Renal cortex interstitium (tissue), 11 donors: ENCODE data around the gene EPB42. TPM values are rescaled to one million over a fixed set of nuclear protein-coding genes. Genes with fewer than 3 reads are reported as not detected.

Source experiments
- DNase-seq, 11 donors: peaks; one replicate each; pipeline ENCODE4 v3.0.0-alpha.2; 2013; ENCODE audit warnings: low read depth in 9 of 11, low spot score in 4 of 11; ENCODE audit errors: extremely low read depth in 1 of 11
- polyA plus RNA-seq, 3 donors: library from polyadenylated mRNA; unstranded; fragments of 120-200 nt; gene quantifications; one replicate each; pipeline ENCODE4 v1.2.1, GENCODE V29; 2013; ENCODE audit not compliant: insufficient read length in 3 of 3

Gene EPB42
- polyA plus RNA-seq, 3 donors, result 1.1 to 2.6 (median 1.2) TPM

GRCh38 chr15:43165801-43166325, 55.0 kb downstream of the EPB42 start:
- no peak for DNase-seq

GRCh38 chr15:43153269-43153668, 67.5 kb downstream of the EPB42 start:
- no peak for DNase-seq

GRCh38 chr15:43151688-43152087, 69.1 kb downstream of the EPB42 start:
- no peak for DNase-seq

- DNase-seq, result no peak
Observed at GRCh38 chr15:43150191-43150929, 70.5 kb downstream of the EPB42 start.

Other genes starting within 250 kb of the EPB42 start
- 10 to 100 TPM; 20.3 to 27.5 (median 22.9) TPM for gene UBR1, start 115.0 kb downstream of the EPB42 start, polyA plus RNA-seq
- gene TMEM62, start 87.4 kb downstream of the EPB42 start, polyA plus RNA-seq, result 10 to 100 TPM; 13.3 to 16.7 (median 15.7) TPM
- gene CCNDBP1, start 35.6 kb downstream of the EPB42 start, polyA plus RNA-seq, result 10 to 100 TPM; 46.7 to 56.7 (median 48.2) TPM
- gene TGM5, start 45.9 kb upstream of the EPB42 start, polyA plus RNA-seq, result not detected
- under 1 TPM in 1 of 3 donors, not detected in 2; 0.07 TPM for gene TGM7, start 81.2 kb upstream of the EPB42 start, polyA plus RNA-seq
- gene LCMT2, start 109.6 kb upstream of the EPB42 start, polyA plus RNA-seq, result 10 to 100 TPM; 10.7 to 14.0 (median 12.5) TPM
- gene ZSCAN29, start 150.0 kb upstream of the EPB42 start, polyA plus RNA-seq, result 10 to 100 TPM; 28.1 to 31.9 (median 31.1) TPM
- gene TUBGCP4, start 150.1 kb upstream of the EPB42 start, polyA plus RNA-seq, result 10 to 100 TPM; 26.6 to 31.8 (median 27.0) TPM